Mammary epithelial cell (primary cell): ENCODE data around the gene AP2B1.

Experiments used
- EZH2 ChIP-seq: IDR thresholded peaks from 2 replicates; pipeline ENCODE4 v1.6.1; 2012; ENCODE audit warnings: low read length, inconsistent platforms, borderline replicate concordance
- TF ChIP-seq, protein P1 (sequence below), 2 donors: IDR thresholded peaks in 1 of 2; conservative IDR thresholded peaks in 1 of 2; 2 replicates each; pipeline ENCODE4 v1.5.1; 2011 to 2012; ENCODE audit warnings: inconsistent platforms in 2 of 2, low read length in 2 of 2, mild to moderate bottlenecking in 2 of 2, control low read depth in 1 of 2, low read depth in 1 of 2; ENCODE audit not compliant: insufficient read depth in 1 of 2; ENCODE audit errors: extremely low read depth in 1 of 2

DNA sequence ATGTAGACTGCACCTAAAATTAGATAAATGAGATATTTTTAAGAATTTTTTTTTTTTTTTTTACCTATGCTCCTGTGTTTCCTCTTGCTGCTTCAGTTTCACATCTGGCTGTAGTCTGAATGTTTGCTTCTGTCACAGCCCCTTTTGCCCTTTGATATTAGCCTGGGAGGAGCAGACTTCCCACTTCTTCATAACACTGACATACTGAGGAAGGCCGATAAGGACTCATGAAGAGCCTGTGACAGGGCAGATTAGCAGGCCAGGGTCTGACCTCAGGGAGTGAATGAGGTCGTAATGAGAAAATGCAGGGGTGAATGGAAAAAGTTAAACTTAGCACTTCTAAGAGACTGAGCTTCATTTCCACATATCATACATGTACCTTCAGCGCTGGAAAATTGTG, 26.4 kb upstream of the AP2B1 start, which contains the start of gene SLFN14:
- TF ChIP-seq, protein P1, sequence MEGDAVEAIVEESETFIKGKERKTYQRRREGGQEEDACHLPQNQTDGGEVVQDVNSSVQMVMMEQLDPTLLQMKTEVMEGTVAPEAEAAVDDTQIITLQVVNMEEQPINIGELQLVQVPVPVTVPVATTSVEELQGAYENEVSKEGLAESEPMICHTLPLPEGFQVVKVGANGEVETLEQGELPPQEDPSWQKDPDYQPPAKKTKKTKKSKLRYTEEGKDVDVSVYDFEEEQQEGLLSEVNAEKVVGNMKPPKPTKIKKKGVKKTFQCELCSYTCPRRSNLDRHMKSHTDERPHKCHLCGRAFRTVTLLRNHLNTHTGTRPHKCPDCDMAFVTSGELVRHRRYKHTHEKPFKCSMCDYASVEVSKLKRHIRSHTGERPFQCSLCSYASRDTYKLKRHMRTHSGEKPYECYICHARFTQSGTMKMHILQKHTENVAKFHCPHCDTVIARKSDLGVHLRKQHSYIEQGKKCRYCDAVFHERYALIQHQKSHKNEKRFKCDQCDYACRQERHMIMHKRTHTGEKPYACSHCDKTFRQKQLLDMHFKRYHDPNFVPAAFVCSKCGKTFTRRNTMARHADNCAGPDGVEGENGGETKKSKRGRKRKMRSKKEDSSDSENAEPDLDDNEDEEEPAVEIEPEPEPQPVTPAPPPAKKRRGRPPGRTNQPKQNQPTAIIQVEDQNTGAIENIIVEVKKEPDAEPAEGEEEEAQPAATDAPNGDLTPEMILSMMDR (conservative IDR thresholded peaks at IDR 0.05 in 1 of 2, IDR thresholded peaks at IDR 0.05 in 1 of 2; ENCODE audit: extremely low read depth in 1 of 2, insufficient read depth in 1 of 2, low read depth in 1 of 2, low read length in 2 of 2): no peak
- no peak for TF ChIP-seq EZH2
